Neutrophil (primary cell): Measurements from ENCODE around the gene GID8.

Experiments
- H3K27ac ChIP-seq: fragments of 200-600 bp; sonication (generic); 2 replicates; pipeline ENCODE4 v1.5.1; 2016; ENCODE audit warnings: mild to moderate bottlenecking, moderate library complexity
- H3K27me3 ChIP-seq: fragments of 200-600 bp; sonication (generic); 2 replicates; pipeline ENCODE4 v1.6.0; 2016; ENCODE audit warnings: mild to moderate bottlenecking
- H3K36me3 ChIP-seq: fragments of 200-600 bp; sonication (generic); 2 replicates; pipeline ENCODE4 v1.5.1; 2017
- H3K4me1 ChIP-seq, 2 experiments: fragments of 200-600 bp in 1 of 2; sonication (generic) in 1 of 2; 1 replicate in 1 of 2; 2 replicates in 1 of 2; pipeline versions ENCODE4 v1.5.1 to v1.6.1; 2013 to 2016; ENCODE audit warnings: low read depth in 1 of 2, low read length in 1 of 2, mild to moderate bottlenecking in 1 of 2, moderate library complexity in 1 of 2; ENCODE audit not compliant: control insufficient read depth in 1 of 2, insufficient read depth in 1 of 2
- H3K4me3 ChIP-seq, 2 experiments: fragments of 200-600 bp in 1 of 2; sonication (generic) in 1 of 2; 1 replicate in 1 of 2; 2 replicates in 1 of 2; pipeline ENCODE4 v1.5.1; 2013 to 2016; ENCODE audit warnings: low read depth in 1 of 2, low read length in 1 of 2, mild to moderate bottlenecking in 1 of 2, moderate library complexity in 1 of 2
- H3K9me3 ChIP-seq: fragments of 200-600 bp; sonication (generic); 2 replicates; pipeline ENCODE4 v1.5.1; 2016
- CTCF ChIP-seq: fragments of 200-600 bp; sonication (generic); IDR thresholded peaks from 2 replicates; pipeline ENCODE4 v1.5.1; 2016; ENCODE audit warnings: antibody characterized with exemption

GID8 gene

GRCh38 chr20:62951896-62952372 lies 14.0 kb downstream of the GID8 start:
- Histone ChIP-seq H3K27ac (peak overlapping the region; percentile 59), H3K4me3 (peak overlapping the region; percentile 52 to 71), H3K36me3 (peaks cover 38% of the 10 kb centered on the region), H3K9me3 (no peaks in the 10 kb centered on the region), H3K27me3 (no peaks in the 10 kb centered on the region), H3K4me1 (peaks cover 39% of the 10 kb centered on the region in 2 experiments)
- no peak for TF ChIP-seq CTCF

- no peaks in the 10 kb centered on the region for H3K9me3 ChIP-seq
- TF ChIP-seq CTCF, result no peak
- H3K4me1 ChIP-seq, result peaks cover 39% of the 10 kb centered on the region in 2 experiments
- peak within 1 kb of the TSS; percentile 52 to 71 for H3K4me3 ChIP-seq
- peak within 1 kb of the TSS; percentile 63 for H3K27ac ChIP-seq
- H3K36me3 ChIP-seq, result peaks cover 33% of the 10 kb centered on the region
- H3K27me3 ChIP-seq, result no peaks in the 10 kb centered on the region
Observed at GRCh38 chr20:62952373-62952967, 14.5 kb downstream of the GID8 start, which contains the start of gene SLC17A9. TSS of gene SLC17A9 (plus strand) at chr20:62952709. CDS start at chr20:62952831, 122 bp downstream.

GRCh38 chr20:62952968-62953838 lies 15.3 kb downstream of the GID8 start:
- H3K9me3 ChIP-seq, result no peaks in the 10 kb centered on the region
- peaks cover 25% of the 10 kb centered on the region for H3K36me3 ChIP-seq
- H3K27me3 ChIP-seq, result no peaks in the 10 kb centered on the region
- peak overlapping the region; percentile 63 for H3K27ac ChIP-seq
- no peak for TF ChIP-seq CTCF
- peaks cover 39% of the 10 kb centered on the region in 2 experiments for H3K4me1 ChIP-seq
- peak overlapping the region; percentile 37 to 71 for H3K4me3 ChIP-seq

GRCh38 chr20:62953839-62954703 lies 16.1 kb downstream of the GID8 start:
- H3K4me3 ChIP-seq, result peak overlapping the region; percentile 37 to 71
- no peak for TF ChIP-seq CTCF
- H3K27ac ChIP-seq, result peak overlapping the region; percentile 63
- H3K4me1 ChIP-seq, result peaks cover 39% of the 10 kb centered on the region in 2 experiments
- H3K36me3 ChIP-seq, result peaks cover 17% of the 10 kb centered on the region
- no peaks in the 10 kb centered on the region for H3K27me3 ChIP-seq
- H3K9me3 ChIP-seq, result no peaks in the 10 kb centered on the region
